ENCODE measurements around the gene COPS7B.
"Not testable (repeated sequence)": the region's sequence is repeated elsewhere in the genome, so short reads cannot be mapped to it uniquely, and the experiment has no call there.

The COPS7B gene

DNA sequence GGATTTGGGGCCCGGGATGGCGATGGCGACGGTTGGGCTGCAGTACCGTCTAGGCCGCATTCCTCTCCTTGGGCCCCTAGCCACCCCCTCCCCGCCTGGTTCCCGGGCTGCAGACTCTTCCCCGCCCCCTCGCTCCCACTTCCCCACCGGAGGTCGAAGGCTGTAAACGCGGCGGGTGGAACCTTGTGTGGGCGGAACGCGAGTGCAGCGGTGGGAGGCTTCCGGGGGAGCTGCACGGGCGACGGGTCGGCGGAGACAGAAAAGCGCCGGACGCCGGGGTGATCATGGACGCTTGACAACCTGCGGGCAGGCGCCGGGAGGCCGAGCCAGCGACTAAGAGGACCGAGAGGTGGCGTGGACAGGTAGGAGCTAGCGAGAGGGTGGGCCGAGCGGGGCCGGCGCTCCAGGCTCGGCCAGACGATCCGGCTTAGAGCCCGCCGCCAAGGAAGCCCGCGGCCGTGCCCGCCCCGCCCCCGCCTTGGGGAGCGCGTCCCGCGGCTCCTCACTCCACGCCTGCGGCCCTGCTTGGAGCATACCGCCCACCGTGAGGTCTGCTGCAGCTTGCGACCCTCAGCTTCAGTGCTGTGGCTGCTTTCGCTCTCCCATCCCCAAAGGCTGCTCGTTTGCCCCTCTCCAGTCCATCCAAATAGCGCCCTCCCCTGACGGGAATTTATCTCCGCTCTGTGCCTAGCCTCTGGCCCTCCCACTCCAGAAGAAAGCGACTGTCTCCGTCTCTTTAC lies at the start of gene COPS7B:
Gene COPS7B, plus strand, starts transcription at position 269 of the 740 bp plus-strand sequence. CDS start 2,126 bp downstream, outside the sequence.
- TF ChIP-seq, protein P1, sequence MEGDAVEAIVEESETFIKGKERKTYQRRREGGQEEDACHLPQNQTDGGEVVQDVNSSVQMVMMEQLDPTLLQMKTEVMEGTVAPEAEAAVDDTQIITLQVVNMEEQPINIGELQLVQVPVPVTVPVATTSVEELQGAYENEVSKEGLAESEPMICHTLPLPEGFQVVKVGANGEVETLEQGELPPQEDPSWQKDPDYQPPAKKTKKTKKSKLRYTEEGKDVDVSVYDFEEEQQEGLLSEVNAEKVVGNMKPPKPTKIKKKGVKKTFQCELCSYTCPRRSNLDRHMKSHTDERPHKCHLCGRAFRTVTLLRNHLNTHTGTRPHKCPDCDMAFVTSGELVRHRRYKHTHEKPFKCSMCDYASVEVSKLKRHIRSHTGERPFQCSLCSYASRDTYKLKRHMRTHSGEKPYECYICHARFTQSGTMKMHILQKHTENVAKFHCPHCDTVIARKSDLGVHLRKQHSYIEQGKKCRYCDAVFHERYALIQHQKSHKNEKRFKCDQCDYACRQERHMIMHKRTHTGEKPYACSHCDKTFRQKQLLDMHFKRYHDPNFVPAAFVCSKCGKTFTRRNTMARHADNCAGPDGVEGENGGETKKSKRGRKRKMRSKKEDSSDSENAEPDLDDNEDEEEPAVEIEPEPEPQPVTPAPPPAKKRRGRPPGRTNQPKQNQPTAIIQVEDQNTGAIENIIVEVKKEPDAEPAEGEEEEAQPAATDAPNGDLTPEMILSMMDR (IDR thresholded peaks at IDR 0.05; ENCODE audit: control insufficient read depth, insufficient read depth, low read depth, low read length, missing control alignments), result peak; percentile 63
- DNase-seq (ENCODE audit: low read depth), result no peak
- H3K4me3 ChIP-seq (ENCODE audit: control insufficient read depth, low read depth, low read length), result peak within 1 kb of the TSS; percentile 75

DNA sequence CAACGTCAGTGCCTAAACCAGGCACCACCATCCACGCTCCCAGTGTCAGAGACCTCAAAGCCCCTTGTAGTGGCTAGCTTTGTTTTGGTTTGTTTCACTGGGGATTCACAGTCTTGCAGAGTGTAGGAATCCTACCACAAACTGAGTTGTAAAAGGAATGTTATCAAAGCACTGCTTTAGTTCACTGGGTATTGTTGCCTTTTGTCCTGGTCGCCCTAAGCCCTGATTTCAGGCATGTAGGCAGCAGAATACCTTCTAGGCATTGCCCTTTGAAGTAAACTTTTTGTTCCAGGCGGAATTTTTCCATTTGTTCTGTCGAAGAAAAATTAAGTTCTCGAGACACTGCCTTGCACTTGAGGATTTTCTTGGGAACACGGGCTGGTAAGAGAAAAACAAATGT lies 48.5 kb upstream of the COPS7B start:
- no peak for DNase-seq (ENCODE audit: low read depth)
- no peak overlapping the region for H3K4me3 ChIP-seq (ENCODE audit: control insufficient read depth, low read depth, low read length)
- TF ChIP-seq, protein P1 (IDR thresholded peaks at IDR 0.05; ENCODE audit: control insufficient read depth, insufficient read depth, low read depth, low read length, missing control alignments), result no peak

DNA sequence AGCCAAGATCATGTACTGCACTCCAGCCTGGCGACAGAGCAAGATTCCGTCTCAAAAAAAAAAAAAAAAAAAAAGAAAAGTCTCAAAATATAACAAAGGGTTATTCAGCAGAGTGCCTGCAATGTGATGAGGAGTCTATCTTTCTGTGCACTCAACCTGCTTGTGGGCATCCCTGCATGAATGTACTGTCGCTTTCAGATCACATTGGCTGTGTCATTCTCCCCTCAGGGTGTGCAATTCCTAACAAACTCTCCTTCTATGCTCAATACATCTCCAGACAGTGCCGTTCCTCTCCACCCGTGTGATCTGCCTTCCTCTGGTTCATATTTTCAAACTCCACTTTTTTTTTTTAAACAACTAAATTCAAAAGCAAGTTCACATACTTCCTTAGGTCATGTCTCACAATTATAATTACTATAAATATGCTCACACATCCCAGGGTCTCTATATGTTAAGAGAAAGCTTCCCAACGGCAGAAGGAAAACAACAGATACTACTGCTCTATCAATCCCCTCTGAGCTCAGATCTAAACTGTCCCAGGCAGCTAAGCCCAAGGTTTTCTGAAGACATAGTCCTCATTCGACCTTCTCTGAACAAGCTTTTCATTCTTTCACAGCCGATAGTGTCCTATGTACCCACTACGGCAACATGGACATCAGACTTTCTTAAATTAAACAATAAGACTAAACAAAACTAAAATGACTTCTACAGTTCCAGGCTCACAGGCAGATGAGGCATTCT lies 42.7 kb upstream of the COPS7B start:
- TF ChIP-seq, protein P1 (IDR thresholded peaks at IDR 0.05; ENCODE audit: control insufficient read depth, insufficient read depth, low read depth, low read length, missing control alignments), result no peak
- no peak overlapping the region for H3K4me3 ChIP-seq (ENCODE audit: control insufficient read depth, low read depth, low read length)
- no peak for DNase-seq (ENCODE audit: low read depth)

DNA sequence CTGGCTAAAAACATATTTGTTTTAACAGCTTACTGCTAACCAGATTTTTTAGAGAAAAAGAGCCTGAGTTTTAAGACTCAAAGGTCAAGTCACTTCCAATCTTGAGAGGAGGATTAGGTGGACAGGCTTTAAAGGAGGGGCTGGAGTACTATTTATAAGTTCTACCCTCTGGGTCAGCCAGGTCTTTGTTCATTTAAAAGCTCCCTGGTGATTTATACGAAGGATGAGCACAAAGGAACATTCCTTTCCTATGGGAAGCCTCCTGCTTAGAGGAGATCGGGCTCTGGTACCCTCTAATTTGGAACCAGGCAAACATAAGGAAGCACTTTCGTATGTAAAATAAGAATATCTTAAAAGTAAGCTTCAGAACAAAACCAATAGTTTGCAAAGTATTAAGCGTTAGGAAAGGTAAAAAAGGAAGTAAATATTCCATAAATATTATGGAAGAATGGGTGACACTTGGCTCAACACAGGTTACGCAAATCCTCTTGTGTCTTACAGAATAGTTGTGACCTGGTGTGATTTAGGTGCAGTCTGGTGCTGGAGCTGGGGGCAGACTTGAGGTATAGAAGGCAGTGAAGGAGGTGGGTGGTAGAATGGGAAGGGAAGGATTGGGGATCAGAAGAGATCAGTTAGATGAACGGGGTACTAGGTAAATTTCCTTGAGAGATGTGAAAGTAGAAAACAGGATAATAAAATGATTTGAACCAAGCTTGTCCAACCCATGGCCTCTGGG lies 40.8 kb upstream of the COPS7B start:
- no peak for DNase-seq (ENCODE audit: low read depth)
- no peak overlapping the region for H3K4me3 ChIP-seq (ENCODE audit: control insufficient read depth, low read depth, low read length)
- TF ChIP-seq, protein P1 (IDR thresholded peaks at IDR 0.05; ENCODE audit: control insufficient read depth, insufficient read depth, low read depth, low read length, missing control alignments), result no peak

DNA sequence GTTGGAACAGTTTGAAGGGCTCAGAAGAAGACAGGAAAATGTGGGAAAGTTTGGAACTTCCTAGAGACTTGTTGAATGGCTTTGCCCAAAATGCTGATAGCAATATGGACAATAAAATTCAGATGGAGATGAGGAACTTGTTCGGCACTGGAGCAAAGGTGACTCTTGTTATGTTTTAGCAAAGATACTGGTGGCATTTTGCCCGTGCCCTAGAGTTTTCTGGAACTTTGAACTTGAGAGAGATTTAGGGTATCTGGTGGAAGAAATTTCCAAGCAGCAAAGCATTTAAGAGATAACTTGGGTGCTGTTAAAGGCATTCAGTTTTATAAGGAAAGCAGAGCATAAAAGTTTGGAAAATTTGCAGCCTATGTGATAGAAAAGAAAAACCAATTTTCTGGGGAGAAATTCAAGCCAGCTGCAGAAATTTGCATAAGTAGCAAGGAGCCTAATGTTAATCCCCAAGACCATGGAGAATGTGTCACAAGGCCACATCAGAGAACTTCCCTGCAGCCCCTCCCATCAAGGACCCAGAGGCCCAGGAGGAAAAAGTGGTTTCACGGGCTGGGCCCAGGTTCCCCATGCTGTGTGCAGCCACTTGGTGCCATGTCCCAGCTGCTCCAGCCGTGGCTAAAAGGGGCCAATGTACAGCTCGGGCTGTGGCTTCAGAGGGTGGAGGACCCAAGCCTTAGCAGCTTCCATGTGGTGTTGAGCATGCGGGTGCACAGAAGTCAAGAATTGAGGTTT lies 37.9 kb upstream of the COPS7B start:
- not testable (repeated sequence) for H3K4me3 ChIP-seq (ENCODE audit: control insufficient read depth, low read depth, low read length); DNase-seq (ENCODE audit: low read depth)

DNA sequence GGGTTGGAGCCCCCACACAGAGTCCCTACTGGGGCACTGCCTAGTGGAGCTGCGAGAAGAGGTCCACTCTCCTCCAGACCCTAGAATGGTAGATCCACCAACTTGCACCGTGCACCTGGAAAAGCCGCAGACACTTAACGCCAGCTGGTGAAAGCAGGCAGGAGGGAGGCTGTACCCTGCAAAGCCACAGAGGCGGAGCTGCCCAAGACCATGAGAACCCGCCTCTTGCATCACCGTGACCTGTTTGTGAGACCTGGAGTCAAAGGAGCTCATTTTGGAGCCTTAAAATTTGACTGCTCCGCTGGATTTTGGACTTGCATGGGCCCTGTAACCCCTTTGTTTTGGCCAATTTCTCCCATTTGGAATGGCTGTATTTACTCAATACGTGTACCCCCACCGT lies 37.2 kb upstream of the COPS7B start:
- H3K4me3 ChIP-seq (ENCODE audit: control insufficient read depth, low read depth, low read length), result not testable (repeated sequence)

DNA sequence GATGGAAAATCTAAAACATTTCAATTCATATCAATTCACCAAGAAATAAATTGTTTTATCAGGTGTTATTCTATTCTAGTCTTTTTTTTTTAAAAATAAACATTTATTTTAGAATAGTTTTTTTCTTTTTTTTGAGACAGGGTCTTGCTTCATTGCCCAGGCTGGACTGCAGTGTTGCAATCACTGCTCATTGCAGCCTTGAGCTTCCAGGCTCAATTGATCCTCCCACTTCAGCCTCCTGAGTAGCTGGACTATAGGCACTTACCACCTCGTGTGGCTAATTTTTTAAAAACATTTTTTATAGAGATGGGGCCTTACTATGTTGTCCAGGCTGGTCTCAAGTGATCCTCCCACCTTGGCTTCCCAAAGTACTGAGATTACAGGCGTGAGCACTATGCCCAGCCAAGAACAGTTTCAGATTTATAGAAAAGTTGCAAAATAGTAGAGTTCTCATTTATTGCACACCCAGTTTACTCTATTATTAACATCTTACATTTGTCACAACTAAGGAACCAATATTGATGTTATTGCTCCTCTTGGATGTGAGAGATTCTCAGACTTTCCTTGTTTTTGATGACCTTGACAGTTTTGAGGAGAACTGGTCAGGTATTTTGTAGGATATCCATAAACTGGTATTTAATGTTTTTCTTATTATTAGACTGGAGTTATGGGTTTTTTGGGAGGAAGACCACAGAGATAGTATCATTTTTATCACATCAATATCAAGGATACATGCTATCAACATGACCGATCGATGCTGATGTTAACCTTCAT lies 35.0 kb upstream of the COPS7B start:
- TF ChIP-seq, protein P1 (IDR thresholded peaks at IDR 0.05; ENCODE audit: control insufficient read depth, insufficient read depth, low read depth, low read length, missing control alignments), result no peak
- no peak overlapping the region for H3K4me3 ChIP-seq (ENCODE audit: control insufficient read depth, low read depth, low read length)
- no peak for DNase-seq (ENCODE audit: low read depth)

More for the DNA sequence above, 37.2 kb upstream of the COPS7B start:
- not testable (repeated sequence) for DNase-seq (ENCODE audit: low read depth)

Data from AG09309 (cell line).